Midbrain (tissue), 1 donor: ENCODE measurements around the gene ERBB2.
A peak's percentile ranks its signal among the peaks of the same experiment; 100 is the strongest.
"Not testable (repeated sequence)": the region's sequence is repeated elsewhere in the genome, so short reads cannot be mapped to it uniquely, and the experiment has no call there.

Experiments used
- DNase-seq: peaks from one replicate; lab custom pipeline; 2025; lab: John Stamatoyannopoulos, UW

The ERBB2 gene

DNA sequence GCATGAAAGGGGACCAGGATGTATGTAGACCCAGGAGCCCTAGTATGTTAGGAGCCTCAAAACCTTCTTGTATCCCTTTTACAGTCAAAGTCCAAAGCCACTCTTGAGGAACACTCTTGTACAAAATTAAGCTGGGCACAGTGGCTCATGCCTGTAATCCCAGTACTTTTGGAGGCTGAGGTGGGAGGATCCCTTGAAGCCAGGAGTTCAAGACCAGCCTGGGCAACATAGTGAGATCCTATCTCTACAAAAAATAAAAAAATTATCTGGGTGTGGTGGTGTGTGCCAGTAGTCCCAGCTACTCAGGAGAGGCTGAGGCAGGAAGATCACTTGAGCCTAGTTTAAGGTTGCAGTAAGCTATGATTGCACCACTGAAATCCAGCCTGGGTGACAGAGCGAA lies 26.1 kb downstream of the ERBB2 start:
- DNase-seq: not testable (repeated sequence)

DNA sequence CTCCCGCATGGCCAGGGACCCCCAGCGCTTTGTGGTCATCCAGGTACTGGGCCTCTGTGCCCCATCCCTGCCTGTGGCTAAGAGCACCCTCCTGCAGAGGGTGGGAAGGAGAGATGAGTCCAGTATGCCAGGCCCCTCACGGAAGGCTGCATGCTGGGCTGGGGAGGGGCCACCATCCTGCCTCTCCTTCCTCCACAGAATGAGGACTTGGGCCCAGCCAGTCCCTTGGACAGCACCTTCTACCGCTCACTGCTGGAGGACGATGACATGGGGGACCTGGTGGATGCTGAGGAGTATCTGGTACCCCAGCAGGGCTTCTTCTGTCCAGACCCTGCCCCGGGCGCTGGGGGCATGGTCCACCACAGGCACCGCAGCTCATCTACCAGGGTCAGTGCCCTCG lies 26.8 kb downstream of the ERBB2 start:
- no peak for DNase-seq

DNA sequence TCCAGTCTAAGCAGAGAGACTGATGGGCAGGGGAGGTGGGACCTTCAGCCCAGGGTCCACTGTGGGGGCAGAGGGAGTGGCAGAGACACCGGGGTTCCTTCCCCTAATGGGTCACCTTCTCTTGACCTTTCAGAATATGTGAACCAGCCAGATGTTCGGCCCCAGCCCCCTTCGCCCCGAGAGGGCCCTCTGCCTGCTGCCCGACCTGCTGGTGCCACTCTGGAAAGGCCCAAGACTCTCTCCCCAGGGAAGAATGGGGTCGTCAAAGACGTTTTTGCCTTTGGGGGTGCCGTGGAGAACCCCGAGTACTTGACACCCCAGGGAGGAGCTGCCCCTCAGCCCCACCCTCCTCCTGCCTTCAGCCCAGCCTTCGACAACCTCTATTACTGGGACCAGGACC lies 27.7 kb downstream of the ERBB2 start:
- no peak for DNase-seq

DNA sequence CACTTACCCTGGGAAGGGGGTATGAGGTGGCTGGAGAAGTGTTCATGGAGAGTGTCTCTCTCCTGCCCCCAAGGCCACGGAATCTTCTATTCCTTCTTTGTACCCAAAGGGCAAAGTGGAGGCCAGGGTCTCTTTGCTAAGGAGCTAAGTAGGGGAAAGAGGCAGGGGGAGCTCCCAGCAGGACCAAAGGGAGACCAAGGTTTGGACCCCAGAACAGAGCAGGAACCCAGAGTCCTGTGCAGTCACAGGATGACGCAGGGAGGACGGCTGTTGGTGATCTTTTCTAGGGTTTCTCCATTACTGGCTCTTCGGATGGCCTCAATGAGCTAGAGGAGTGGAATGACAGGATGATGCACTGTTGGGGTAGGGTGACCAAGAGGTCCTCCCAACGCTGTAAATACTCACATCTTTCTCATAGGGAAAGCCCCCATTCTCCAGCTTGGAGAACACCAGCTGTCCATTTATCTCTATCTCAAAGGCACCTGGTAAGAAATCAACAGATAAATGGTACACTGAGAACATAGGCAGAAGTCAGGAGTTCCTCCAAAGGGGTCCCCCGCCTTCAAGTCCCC lies 29.5 kb downstream of the ERBB2 start:
- no peak for DNase-seq

DNA sequence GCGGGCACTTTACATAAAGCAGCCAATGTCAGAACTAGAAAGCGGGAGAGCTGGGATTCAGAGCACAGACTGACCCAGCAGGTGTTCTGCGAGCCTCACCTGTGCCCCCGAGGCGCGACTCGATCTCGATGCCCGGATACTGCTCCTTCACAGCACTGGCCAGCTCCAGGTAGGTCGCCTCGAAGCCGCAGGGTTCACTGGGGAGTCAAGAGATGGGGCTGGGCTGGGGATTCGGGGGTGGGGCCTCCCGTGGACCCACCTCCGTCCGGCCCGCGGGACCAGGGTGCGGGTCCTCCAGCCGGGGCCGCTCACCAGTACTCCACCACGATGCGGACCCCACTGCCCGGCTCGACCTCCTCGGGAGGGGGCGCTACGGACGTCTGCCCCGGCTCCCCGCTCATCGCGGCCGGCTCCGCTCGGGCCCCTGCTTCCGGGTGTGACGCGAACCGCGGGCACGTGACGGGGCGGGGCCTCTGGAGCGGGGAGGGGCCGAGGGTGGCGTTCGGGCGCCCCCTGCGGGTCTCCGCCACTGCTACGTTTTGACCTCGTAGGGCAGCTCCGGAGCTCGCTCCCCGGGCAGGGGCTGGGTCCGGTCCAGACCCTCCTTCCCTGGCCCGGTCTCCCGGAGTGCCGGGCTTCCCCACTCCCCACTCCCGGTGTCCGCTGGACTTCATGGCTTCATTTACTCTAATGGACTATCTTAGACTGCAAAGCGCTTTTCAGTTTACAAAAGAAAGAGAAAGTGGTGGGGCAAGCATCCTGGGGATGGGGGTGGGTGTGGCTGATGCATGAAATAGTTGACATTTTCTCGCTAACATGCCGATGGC lies 30.4 kb downstream of the ERBB2 start, which contains the start of gene MIEN1:
MIEN1 (minus strand) TSS at position 438 of the 827 bp plus-strand sequence; CDS start at position 401, 37 bp downstream.
- DNase-seq: peak; percentile 92

DNA sequence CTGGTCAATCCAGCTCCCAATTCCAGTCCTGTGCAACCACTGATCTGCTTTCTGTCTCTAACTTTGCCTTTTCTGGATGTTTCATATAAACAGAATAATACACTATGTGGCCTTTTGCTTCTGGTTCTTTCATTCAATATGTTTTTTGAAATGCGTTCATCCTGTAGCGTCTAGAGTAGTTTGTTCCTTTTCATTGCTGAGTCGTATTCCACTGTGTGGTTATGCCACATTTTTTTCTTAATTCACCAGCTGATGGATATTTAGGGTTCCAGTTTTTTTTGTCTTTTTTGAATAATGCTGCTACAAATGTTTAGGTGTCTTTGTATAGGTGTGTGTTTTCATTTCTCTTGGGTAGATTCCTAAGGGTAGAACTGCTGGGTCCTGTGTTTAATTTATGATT lies 32.7 kb downstream of the ERBB2 start:
- DNase-seq: no peak

DNA sequence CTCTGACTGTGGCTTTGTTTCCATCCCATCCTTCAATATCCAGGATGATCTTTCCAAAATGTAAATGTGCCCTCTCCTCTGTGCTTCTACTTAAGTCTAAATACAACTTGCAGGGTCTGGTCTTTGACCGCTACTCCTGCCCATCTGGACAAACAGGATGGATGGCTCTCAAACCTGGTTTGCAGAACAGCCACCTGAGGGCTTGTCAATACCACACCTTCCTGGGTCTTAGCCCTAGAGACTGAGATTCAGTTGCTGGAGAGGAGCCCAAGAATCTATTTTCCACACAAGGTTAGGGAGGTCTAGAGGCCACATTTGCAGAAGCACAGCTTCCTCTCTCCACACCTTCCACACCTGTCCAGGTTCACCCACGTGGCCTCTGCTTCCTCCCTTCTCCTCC lies 36.0 kb downstream of the ERBB2 start:
- no peak for DNase-seq

DNA sequence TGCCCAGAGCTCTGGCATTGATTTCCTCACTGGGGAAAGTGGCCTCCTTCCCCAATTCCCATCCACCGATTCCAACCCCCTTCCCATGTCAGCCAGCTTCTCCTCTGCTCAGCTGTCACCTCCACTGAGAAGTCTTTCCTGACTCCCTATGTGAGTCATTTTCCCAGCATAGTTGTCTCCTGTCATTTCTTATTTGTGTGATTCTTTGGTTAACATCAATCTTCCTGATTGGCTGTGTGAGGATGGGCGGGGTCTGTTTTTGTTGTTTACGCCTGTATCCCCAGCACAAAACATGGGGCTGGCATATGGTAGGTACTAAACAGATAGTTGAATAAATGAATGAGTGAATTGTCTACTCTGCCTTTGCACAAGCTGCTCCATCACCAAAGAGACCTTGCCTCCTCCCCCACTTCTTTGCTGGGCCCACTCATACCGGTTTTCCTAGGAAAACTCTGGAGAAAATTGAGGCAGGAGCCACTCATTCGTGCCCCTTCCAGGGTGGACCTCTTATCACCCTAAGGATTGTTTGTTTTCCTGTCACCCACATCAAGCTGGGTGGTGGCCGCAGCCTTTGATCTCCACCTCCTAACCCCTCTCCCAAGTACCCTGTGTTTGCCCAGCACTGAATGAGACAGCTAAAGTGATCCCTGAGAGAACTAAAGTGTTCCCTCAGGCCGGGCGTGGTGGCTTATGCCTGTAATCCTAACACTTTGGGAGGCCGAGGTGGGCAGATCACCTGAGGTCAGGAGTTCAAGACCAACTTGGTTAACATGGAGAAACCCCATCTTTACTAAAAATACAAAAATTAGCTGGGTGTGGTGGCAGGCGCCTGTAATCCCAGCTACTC lies 36.7 kb downstream of the ERBB2 start:
- no peak for DNase-seq

DNA sequence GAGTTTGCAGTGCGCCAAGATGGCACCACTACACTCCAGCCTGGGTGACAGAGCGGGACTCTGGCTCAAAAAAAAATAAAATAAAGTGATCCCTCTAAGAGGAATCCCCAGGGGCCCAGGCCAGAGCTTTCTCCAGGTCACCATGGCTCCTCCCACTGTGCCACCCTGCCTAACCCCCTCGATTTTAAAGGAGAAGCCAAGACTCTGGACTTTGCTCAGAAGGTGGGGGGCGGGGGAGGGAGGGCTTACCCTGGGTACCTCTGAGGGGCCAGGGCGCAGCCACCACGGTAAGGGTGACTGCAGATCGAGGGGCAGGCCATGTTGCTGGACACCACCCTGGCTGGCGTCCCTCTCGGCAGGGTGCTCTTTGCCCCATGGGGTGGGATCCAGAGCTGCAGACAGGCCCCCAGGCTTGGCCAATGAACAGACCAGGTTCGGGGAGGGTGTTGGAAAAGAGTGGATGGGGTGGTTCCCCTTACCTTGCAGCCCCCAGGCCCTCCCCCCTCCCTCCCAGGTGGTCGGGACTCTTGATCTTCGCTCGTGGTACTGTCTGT lies 37.4 kb downstream of the ERBB2 start:
- DNase-seq: no peak

DNA sequence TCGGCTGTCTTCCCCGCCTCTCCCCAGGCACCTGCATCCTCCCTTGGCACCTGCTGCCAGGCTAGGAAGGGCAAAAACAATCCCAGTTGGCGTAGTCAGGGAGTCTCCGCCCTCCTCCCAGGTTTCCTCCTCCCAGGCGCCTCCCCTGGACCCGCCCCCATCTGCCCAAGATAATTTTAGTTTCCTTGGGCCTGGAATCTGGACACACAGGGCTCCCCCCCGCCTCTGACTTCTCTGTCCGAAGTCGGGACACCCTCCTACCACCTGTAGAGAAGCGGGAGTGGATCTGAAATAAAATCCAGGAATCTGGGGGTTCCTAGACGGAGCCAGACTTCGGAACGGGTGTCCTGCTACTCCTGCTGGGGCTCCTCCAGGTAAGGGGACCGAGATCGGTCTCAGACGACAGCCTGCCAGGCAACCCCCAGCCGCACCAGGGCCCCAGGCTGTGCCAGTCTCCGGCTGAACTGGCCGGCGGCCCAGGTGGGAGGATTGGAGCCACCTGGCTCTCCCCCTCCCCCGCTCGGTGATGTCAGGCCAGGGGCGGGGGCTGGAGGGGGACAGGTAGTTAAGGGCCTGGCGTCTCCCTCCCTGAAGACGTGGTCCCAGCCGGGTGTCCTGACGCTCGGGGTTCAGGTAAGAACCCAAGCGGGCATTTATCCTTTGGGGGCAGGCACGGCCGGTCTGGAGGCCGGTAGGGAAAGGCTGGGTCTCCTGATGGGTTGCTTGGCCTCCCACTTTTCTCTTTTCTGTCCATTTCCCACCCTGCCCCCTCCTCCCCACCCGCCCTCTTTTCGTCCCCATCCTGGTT lies 38.1 kb downstream of the ERBB2 start, which contains the start of gene GRB7:
GRB7 (plus strand) TSS at position 179 of the 808 bp plus-strand sequence. CDS start 4,364 bp downstream, outside the sequence.
- no peak for DNase-seq

DNA sequence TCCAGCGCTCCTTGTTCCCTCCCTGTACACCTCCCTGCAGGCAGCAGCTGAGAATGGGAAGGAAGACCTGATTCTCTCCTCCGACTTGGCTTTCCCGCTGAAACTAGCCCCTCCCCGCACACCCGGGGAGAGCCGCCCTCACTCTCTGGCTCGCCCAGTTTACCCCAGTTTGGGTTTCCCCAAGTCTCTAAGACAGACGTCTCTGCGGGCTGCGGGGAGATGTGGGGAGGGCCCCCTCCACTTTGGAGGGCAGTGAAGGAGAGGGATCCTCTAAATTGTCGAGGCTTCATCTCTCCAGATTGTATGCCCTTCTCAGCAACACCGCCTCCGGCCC lies 38.7 kb downstream of the ERBB2 start:
- no peak for DNase-seq

DNA sequence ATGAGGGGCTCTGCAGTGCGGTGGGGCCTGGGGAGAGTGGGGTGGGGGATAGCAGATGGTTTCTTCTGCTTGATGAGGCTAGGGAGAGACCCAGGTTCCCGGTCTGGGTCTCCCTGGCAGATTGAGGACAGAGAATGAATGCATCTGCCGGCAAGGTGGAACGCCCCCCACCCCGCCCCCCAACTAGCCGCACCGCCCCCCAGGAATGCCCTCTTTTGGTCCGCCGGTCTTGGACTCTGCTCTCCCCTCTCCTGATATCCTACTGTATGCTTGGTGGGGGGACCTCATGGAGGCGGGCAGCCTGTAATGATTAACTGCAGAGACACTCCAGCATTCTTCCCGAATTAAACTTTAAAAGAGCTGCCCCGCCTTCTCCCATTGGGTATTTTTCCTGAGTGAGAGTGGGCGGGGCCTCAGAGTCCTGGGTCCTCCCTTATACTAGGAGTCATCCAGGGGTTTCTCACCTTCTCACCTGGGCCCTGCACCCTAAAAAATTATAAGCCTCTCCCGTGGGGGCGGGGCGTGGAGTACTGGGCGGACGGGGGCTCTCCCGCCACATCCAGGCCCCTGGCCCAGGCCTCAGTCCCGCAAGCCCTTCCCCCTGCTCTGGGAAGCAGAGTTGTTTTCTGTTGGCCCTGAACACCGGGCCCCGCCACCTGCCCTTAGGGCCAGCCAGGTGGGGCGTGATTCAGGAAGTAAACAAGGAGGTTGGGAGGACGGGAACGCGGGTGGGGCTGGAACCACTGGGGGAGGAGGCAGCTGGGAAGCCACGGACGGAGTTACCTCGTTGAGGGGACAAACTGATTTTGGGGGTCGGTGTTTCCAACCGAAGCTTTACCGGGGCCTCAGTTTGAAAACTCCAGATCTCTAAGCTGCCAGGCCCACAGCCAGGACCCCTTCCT lies 39.4 kb downstream of the ERBB2 start:
- no peak for DNase-seq

DNA sequence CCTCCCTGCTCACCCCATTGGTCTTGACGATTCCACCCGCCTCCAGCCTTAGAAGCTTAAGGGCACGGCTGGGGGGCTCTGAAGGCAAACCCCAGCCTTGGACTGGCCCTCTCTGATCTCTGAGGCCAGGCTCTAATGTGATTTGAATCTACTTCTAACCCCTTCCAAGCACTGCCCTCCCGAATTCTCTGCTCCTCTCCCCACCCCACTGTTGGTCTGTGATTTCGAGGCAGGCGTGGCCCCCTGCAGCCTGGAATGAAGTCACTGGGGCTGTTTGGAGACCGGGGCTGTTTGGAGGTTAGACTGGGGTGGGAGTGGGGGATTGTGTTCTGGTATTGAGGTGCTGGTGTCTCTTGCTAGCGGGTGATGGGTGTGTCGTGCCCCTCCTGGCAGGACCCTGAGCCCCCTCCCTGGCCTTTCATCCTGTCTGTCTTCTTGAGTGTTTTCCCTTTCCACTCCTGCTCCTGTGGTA lies 40.1 kb downstream of the ERBB2 start:
- no peak for DNase-seq

DNA sequence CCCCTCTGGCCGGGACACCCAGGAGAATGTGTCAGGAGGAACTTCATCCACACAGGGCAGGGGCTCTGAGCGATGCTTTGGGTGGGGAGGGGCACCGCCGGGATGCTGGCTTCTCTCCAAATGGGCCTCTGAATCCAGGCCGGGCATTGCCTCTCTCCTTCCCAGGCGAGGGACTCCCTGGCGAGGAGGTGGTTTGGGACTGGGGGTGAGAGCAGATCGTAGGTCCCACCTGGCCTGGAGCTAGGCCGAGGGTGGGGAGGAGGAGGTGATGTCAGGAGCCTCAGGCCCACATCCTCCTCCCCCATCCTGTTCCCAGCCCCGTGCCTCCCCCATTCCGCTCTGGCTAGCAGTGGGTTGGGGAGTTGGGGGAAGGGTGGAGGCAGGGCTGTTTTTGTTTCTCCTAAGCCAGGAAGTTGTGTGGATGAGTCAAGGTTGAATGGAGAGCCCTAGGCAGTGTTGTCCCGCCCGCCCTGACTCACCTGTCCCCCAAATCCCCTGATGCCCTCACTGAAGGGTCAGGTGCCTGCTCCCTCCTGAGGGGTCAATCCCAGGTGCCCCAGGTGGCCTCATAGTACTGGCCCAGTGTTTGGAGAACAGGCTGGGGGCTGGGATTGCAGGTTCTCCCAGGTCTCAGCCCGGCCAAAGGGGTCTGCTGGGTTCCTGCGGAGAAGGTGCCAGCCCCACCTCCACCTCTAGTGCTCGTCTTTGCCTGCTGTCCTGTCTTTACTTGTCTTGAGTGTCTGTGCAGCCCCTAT lies 40.7 kb downstream of the ERBB2 start:
- no peak for DNase-seq

DNA sequence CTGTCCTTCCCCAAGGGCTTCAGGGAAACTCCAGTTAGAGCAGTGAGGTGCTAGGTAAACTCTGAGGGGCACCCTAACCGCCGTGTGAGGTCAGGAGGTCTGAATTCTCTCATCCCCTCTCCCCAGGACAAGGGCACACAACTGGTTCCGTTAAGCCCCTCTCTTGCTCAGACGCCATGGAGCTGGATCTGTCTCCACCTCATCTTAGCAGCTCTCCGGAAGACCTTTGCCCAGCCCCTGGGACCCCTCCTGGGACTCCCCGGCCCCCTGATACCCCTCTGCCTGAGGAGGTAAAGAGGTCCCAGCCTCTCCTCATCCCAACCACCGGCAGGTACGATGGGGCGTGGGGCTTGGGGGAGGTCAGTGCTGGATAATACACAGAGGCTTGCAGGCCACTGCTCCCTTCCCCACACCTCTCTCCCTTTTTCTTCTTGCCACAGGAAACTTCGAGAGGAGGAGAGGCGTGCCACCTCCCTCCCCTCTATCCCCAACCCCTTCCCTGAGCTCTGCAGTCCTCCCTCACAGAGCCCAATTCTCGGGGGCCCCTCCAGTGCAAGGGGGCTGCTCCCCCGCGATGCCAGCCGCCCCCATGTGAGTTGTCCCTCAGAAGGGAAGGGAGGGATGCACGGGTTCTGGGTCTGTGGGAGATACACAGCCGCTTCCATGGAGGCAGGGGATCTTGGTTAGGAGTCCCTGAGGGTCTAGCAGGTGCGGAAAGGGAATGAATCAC lies 42.4 kb downstream of the ERBB2 start:
- no peak for DNase-seq

DNA sequence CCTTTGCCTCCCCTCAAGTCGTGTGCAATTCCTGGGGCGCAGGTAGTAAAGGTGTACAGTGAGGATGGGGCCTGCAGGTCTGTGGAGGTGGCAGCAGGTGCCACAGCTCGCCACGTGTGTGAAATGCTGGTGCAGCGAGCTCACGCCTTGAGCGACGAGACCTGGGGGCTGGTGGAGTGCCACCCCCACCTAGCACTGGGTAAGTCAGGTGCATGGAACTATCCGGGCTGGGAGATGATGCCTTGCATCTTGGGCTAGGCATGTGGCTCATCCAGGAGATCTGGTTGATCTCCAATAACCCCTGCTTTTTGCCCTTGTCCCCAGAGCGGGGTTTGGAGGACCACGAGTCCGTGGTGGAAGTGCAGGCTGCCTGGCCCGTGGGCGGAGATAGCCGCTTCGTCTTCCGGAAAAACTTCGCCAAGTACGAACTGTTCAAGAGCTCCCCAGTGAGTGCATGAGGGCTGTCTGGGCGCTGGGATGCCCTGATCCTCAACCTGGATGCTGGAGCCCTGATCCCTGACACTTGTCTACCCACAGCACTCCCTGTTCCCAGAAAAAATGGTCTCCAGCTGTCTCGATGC lies 43.1 kb downstream of the ERBB2 start:
- no peak for DNase-seq

DNA sequence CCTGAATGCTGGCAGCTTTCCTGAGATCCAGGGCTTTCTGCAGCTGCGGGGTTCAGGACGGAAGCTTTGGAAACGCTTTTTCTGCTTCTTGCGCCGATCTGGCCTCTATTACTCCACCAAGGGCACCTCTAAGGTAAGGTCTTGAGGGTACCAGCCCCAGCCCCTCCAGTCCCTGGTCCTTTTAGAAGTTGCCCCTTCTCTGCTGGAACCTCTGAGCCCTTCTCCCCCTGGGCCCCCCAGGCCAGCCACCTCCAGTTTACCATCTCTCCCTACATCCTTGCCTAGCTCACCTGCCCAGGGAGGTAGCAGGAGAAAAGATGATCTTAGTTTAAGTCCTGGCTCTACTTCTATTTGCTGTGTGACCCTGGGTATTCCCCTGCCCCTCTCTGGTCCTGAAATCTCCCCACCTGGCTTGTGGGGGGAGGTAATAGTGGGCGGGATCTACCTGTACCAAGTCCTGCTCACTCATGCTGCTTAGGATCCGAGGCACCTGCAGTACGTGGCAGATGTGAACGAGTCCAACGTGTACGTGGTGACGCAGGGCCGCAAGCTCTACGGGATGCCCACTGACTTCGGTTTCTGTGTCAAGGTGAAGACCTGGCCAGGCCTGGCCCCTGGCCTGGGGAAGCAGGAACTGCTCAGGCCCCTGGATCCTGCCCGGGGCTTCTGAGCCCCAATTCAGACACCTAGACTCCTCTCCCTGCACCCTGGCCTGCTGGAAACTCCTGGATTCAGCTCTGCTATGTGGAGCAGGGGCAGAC lies 44.4 kb downstream of the ERBB2 start:
- DNase-seq: no peak

DNA sequence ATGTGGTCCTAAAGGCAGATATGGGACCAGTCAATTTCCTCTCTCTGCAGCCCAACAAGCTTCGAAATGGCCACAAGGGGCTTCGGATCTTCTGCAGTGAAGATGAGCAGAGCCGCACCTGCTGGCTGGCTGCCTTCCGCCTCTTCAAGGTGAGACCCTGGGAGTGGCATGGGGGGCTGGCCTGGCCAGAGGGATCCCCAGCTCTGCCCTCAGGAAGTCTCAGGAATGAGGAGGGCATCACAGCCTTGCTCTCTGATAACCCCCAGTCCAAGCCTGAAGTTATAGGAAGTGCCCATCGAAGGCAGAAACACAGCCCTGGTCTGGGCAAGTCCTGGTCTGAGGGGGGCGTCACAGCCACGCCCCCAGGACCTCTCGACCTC lies 45.0 kb downstream of the ERBB2 start:
- DNase-seq: no peak
